GM10248 (cell line): ENCODE data around the gene HLA-DOB.

Experiments used
- CTCF ChIA-PET: fragments of 300-600 bp; sonication (Branson Sonifier 250); formaldehyde crosslinking; extraction: SDS; loops from one replicate; lab custom pipeline; 2021; ENCODE audit warnings: antibody characterized with exemption; lab: Yijun Ruan, JAX
- POLR2A ChIA-PET: fragments of 350-650 bp; sonication (Branson Sonifier 250); formaldehyde crosslinking; extraction: SDS; loops from one replicate; lab custom pipeline; 2020; ENCODE audit warnings: antibody characterized with exemption; lab: Yijun Ruan, JAX
- DNase-seq: peaks from one replicate; pipeline ENCODE4 v3.0.0; 2012; ENCODE audit errors: extremely low spot score
- CTCF ChIP-seq: IDR thresholded peaks from 2 replicates; pipeline ENCODE4 v1.5.1; 2012; ENCODE audit warnings: mild to moderate bottlenecking, low read depth; ENCODE audit errors: extremely low read depth, missing control alignments, control extremely low read depth

Gene HLA-DOB

DNA sequence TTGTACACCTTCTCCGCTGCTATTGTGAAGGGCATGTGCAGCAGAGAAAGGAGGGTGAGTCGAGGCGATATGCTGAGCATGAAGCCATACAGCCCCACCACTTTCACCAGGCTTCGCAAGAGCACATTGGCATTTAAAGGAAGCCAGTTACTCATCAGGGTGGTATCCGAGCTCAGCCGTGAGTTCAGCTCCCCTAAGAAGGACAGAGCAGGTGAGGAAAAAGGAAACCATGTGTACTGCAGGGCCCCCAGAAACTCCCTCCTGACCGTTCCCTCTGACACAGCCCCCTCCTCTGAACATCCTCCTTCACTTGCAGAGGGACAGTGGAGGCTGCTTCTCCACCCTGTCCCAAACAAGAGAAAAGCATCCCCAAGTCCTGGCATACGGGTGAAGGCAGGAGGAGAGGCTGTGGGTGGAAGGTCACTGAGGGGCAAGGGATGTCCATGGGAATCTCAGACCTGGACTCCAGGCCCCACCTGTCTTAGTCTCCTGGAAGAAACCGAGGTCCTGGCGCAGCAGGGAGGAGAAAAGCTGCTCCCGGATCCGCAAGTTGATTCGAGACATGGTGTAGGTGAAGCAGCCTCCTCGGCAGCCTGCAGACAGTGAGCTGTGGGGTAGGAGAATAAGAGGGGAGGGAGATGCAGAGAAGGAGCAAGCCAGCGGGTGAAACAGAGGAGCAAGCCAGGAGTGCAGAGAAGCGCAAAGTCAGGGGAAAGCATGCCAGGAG lies 18.5 kb upstream of the HLA-DOB start:
- DNase-seq, result no peak
- TF ChIP-seq CTCF, result no peak
- CTCF ChIA-PET, result interaction anchor here (1.7 to 2.3 kb wide), 3 partner anchors 10 to 34 kb away, joined by 3 to 11 read pairs (median 8); partner anchors contain the start of genes PSMB9 and TAP1
- POLR2A ChIA-PET, result no interaction called here

- no peak for DNase-seq
- POLR2A ChIA-PET, result no interaction called here
- CTCF ChIA-PET, result interaction anchor here (1.2 to 2.5 kb wide), 4 partner anchors 8 to 34 kb away, joined by 3 to 12 read pairs (median 5); partner anchors contain the start of genes PSMB9 and TAP1
- no peak for TF ChIP-seq CTCF
Observed at GRCh38 chr6:32833664-32834063, 16.9 kb upstream of the HLA-DOB start.

DNA sequence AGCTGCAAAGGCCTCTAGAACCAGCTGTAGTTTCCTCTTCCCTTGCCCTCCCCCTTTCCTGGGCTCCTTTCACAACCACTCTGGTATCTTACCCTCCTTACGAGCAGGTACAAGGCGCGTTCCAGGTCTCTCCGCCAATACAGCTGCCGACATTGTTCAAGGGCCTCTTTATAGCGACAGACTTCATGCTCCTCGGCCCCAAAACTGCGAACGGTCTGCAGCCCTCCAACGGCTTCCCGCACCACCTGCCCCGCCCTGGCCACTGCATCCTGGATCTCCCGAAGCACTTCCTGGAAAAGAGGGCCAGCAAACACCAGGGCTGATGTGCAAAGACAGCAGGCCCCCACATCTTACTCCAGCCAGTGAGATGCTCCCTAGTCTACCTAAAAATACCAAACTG lies 15.7 kb upstream of the HLA-DOB start:
- CTCF ChIA-PET, result interaction anchor here (1.2 to 2.5 kb wide), 3 partner anchors 14 to 36 kb away, joined by 3 to 12 read pairs (median 7); partner anchors contain the start of genes PSMB9 and TAP1
- no peak for TF ChIP-seq CTCF
- DNase-seq, result no peak
- POLR2A ChIA-PET, result no interaction called here

DNA sequence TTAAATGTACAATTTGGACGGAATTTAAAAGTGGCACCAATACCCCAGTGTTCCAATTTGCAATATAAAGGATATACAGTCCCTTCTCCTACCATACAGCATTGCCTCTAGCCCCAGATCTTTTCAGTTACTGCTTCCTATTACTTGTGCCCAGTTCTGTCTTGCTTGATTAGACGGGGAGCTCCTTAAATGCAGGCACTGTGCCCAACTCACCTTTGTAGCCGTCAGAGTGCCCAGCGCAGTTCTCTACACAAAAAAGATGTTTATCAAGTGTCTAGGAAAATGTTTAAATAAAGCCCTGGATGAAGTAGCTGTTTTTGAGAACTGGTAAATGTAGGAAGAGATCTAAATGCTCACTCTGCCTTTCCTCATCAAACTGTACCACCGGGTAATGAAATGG lies 14.1 kb upstream of the HLA-DOB start:
- POLR2A ChIA-PET, result no interaction called here
- TF ChIP-seq CTCF, result no peak
- no peak for DNase-seq
- CTCF ChIA-PET, result interaction anchor here (0.8 to 1.5 kb wide), 4 partner anchors 11 to 154 kb away, joined by 3 to 6 read pairs (median 4); partner anchors contain the start of gene TAP1

DNA sequence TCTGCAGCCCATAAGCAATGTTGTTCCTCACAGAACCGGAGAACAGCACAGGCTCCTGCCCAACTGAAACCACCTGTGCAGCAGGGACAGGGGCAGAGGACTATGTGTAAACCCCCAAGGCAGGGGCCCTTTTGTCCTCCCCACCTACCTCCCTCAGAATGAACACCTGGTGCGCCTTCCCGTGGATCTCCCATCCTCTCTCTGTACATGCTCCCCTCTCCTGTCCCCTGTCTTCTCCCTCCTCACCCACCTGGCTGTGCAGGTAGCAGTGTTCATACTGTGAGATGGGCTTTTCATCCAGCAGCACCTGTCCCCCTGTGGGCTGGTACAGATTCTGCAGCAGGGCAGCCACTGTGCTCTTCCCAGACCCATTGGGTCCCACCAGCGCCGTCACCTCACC lies 13.2 kb upstream of the HLA-DOB start:
- POLR2A ChIA-PET, result no interaction called here
- CTCF ChIA-PET, result interaction anchor here (1.5 to 7.6 kb wide), 3 partner anchors 8 to 39 kb away, joined by 4 to 64 read pairs (median 50); partner anchors contain the start of gene TAP2
- no peak for DNase-seq
- TF ChIP-seq CTCF, result no peak

DNA sequence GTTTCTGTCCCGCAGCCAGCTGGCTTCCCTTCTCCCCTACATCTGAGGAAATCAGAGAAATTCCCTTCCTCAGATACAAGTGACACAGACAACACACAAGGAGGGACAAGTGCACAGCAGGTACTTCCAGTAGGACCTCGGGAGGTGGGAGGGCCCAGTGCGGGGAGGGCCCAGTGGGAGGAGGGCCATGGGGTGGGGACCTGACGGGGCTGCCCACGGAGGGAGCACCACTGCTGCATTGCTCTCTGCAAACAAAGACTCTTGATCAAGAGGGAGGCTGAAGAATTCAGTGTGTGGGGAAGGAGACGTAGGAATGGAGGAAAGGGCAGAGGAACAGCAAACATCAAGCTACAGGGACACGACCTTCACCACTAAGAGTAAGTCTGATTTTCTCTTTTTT lies 12.7 kb upstream of the HLA-DOB start:
- CTCF ChIA-PET, result interaction anchor here (1.3 to 7.6 kb wide), 4 partner anchors 9 to 40 kb away, joined by 3 to 64 read pairs (median 27); partner anchors contain the start of genes TAP1 and TAP2
- no peak for TF ChIP-seq CTCF
- POLR2A ChIA-PET, result no interaction called here
- no peak for DNase-seq
